Activated B cell treated with CpG ODN at 0.5 μM for 24 hours (primary cell): ENCODE results near the gene HOXC6. TPM values are rescaled to one million over a fixed set of nuclear protein-coding genes. Genes with fewer than 3 reads are reported as not detected.

Source experiments
- ATAC-seq: fragments of 200-7000 bp; cut with Tn5 transposase; one replicate; pipeline ENCODE4 v1.10.0; 2021; ENCODE audit warnings: low read depth, mild to moderate bottlenecking, moderate library complexity
- CTCF ChIA-PET: fragments of 350-600 bp; sonication (Branson Sonifier 250); formaldehyde crosslinking; loops from one replicate; lab custom pipeline; 2021; ENCODE audit warnings: antibody characterized with exemption; lab: Charles Lee
- POLR2A ChIA-PET: fragments of 350-600 bp; sonication (Branson Sonifier 250); formaldehyde crosslinking; loops from one replicate; lab custom pipeline; 2021; ENCODE audit warnings: antibody characterized with exemption; lab: Charles Lee
- DNase-seq: peaks from one replicate; pipeline ENCODE4 v3.0.0; 2022
- H3K27ac Mint-ChIP-seq: one replicate; pipeline ENCODE4 v1.8.0; 2020; ENCODE audit warnings: mixed read lengths
- H3K27me3 Mint-ChIP-seq: one replicate; pipeline ENCODE4 v1.8.0; 2021; ENCODE audit warnings: mixed read lengths
- H3K36me3 Mint-ChIP-seq: one replicate; pipeline ENCODE4 v1.8.0; 2021; ENCODE audit warnings: low read depth, mixed read lengths
- H3K4me1 Mint-ChIP-seq: one replicate; pipeline ENCODE4 v1.8.0; 2021; ENCODE audit warnings: mixed read lengths
- H3K4me3 Mint-ChIP-seq: one replicate; pipeline ENCODE4 v1.8.0; 2020; ENCODE audit warnings: mild to moderate bottlenecking, mixed read lengths
- H3K9me3 Mint-ChIP-seq: one replicate; pipeline ENCODE4 v1.8.0; 2020; ENCODE audit warnings: mixed read lengths
- CTCF ChIP-seq: fragments of 200-600 bp; IDR thresholded peaks from one replicate; pipeline ENCODE4 v1.8.0; 2022; ENCODE audit warnings: antibody characterized with exemption, mild to moderate bottlenecking
- intact Hi-C: fragments of 100-400 bp; cut with micrococcal nuclease; formaldehyde crosslinking; loops from one replicate; pipeline ENCODE4 v1.15.1; 2024
- total RNA-seq: library from RNA; stranded (reverse); gene quantifications from 2 replicates; pipeline ENCODE4 v1.2.3, GENCODE V29; 2022

Gene HOXC6
- total RNA-seq, 1 donor from 2014 or later, result not detected

GRCh38 chr12:53981634-53982565 lies 46.3 kb upstream of the HOXC6 start:
- DNase-seq (no peak), ATAC-seq (no peak)
- Mint-ChIP-seq H3K4me1 (peaks cover 17% of the 10 kb centered on the region), H3K27me3 (peaks cover 82% of the 10 kb centered on the region), H3K36me3 (no peaks in the 10 kb centered on the region), H3K4me3 (no peak overlapping the region), H3K9me3 (no peaks in the 10 kb centered on the region), H3K27ac (no peak overlapping the region)
- ChIA-PET POLR2A (no interaction called here), CTCF (no interaction called here)
- intact Hi-C loops, result no loop called here
- TF ChIP-seq CTCF, result no peak

GRCh38 chr12:53982648-53983567 lies 45.3 kb upstream of the HOXC6 start:
- Mint-ChIP-seq H3K4me3 (no peak overlapping the region), H3K27me3 (peaks cover 85% of the 10 kb centered on the region), H3K27ac (peak overlapping the region; percentile 35), H3K36me3 (no peaks in the 10 kb centered on the region), H3K4me1 (peaks cover 17% of the 10 kb centered on the region), H3K9me3 (no peaks in the 10 kb centered on the region)
- no peak for ATAC-seq
- no peak for DNase-seq
- POLR2A ChIA-PET, result no interaction called here
- intact Hi-C loops, result no loop called here
- TF ChIP-seq CTCF, result no peak
- CTCF ChIA-PET, result no interaction called here

- TF ChIP-seq CTCF, result no peak
- no peak overlapping the region for H3K4me3 Mint-ChIP-seq
- H3K27ac Mint-ChIP-seq, result peak overlapping the region; percentile 35
- intact Hi-C loops, result no loop called here
- ChIA-PET POLR2A (interaction anchor here (0.9 kb wide), 1 partner anchor 70 kb away, joined by 6 read pairs; the partner anchor contains the start of gene HOXC4), CTCF (no interaction called here)
- no peaks in the 10 kb centered on the region for H3K9me3 Mint-ChIP-seq
- peaks cover 17% of the 10 kb centered on the region for H3K4me1 Mint-ChIP-seq
- DNase-seq, result no peak
- H3K36me3 Mint-ChIP-seq, result no peaks in the 10 kb centered on the region
- peaks cover 86% of the 10 kb centered on the region for H3K27me3 Mint-ChIP-seq
- ATAC-seq, result no peak
These were observed 44.7 kb upstream of the HOXC6 start for GRCh38 chr12:53983568-53983949.

DNA sequence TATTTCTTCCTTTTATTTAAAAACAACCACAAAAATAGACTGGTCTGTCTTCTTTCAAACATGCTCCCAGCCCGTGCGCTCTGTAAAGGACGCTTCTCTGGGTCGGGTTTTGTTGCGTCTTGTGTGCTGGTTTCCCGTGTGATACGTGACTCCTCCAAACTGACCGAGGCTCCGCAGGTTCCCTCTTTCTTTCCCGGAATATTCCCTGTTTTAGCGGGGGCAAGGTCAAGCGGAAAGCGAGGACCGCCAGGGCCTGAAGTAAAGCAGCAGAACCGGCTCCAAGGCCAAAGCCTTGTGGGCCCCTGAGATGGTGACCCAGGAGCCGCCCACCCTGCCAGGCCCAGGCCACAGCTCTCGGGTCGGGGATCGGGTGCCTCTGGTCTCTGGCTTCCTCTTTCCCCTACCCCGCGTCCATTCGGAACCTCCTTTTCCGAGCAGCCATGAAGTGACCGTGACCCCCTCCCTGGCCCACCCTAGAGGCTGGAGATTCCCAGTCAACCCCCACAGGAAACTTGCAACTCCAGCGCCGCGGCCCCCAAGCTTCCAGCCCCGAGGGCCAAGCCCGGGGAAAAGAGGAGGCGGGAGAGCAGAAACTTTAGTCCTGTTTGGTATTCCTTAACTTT lies 44.2 kb upstream of the HOXC6 start:
- no peaks in the 10 kb centered on the region for H3K36me3 Mint-ChIP-seq
- intact Hi-C loops, result no loop called here
- peaks cover 19% of the 10 kb centered on the region for H3K4me1 Mint-ChIP-seq
- POLR2A ChIA-PET, result interaction anchor here (0.9 to 1.3 kb wide), 2 partner anchors 33 to 69 kb away, joined by 6 read pairs; partner anchors contain the start of gene HOXC4
- CTCF ChIA-PET, result no interaction called here
- no peak overlapping the region for H3K27ac Mint-ChIP-seq
- no peaks in the 10 kb centered on the region for H3K9me3 Mint-ChIP-seq
- no peak overlapping the region for H3K4me3 Mint-ChIP-seq
- DNase-seq, result no peak
- peaks cover 86% of the 10 kb centered on the region for H3K27me3 Mint-ChIP-seq
- no peak for ATAC-seq
- no peak for TF ChIP-seq CTCF
